Right ventricle myocardium inferior (tissue), 1 donor: ENCODE data around the gene WDR81. TPM values are rescaled to one million over a fixed set of nuclear protein-coding genes. Genes with fewer than 3 reads are reported as not detected.

Experiments used
- ATAC-seq: fragments of 200-7000 bp; cut with Tn5 transposase; one replicate; pipeline ENCODE4 v1.9.1; 2020; ENCODE audit warnings: mild to moderate bottlenecking, moderate library complexity
- DNase-seq: peaks from one replicate; pipeline ENCODE4 v3.0.0; 2021; ENCODE audit errors: missing footprints
- intact Hi-C: fragments of 100-400 bp; cut with DNase I; formaldehyde crosslinking; loops from one replicate; pipeline ENCODE4 v1.11.0; 2022
- total RNA-seq: library from RNA; stranded (reverse); fragmentation: NEBNext Ultra II Directional; extraction: Animal tissue kit (Norgen Biotek cat#: 25700); gene quantifications from one replicate; pipeline ENCODE4 v1.2.1, GENCODE V29; 2021
- donor health status: DM: no; HTN: yes; CAD: no; lungs with severe emphysema.

The WDR81 gene
- total RNA-seq, 1 donor from 2014 or later: 10.4 TPM

DNA sequence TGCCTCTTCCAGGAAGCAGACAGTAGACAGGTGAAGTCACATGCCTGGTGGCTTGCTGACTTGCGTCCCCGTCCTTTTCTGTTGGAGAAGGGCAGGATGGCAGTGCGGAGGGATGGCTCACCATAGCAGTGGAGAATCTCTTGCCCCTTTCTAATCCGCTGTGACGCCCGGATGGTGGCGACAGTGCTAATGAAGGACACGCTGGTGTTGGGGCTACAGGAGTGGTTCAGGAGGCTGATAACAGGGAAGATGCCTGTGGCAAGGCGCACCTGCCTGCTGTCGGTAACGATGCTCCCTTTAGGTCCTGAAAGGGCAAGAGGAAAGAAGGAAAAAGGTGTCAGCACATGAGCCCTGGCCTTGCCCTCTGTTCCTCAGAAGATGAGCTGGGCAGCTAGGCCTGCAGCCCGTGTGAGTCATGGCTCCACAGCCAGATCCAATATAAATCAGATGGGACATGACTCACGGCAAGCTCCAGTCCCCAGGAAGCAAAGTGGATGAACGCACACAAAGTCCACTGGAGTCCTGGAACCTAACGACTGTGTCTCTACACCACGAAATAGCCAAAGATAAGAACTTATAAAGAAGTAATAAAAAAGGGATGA is 62.9 kb downstream of the WDR81 start:
- intact Hi-C loops: loop anchor here (5.0 kb wide), 1 partner anchor 120 kb away; no protein-coding TSS in a partner anchor
- peak; percentile 58 for ATAC-seq
- DNase-seq: no peak

Other genes with a start within 250 kb of the WDR81 start
- 196 TPM for gene MYO1C, start 232.0 kb upstream of the WDR81 start, total RNA-seq
- gene INPP5K, start 208.1 kb upstream of the WDR81 start, total RNA-seq: 35.4 TPM
- gene PITPNA, start 161.9 kb upstream of the WDR81 start, total RNA-seq: 52.9 TPM
- 5.5 TPM for gene SLC43A2, start 95.9 kb upstream of the WDR81 start, total RNA-seq
- 12.4 TPM for gene SCARF1, start 79.0 kb upstream of the WDR81 start, total RNA-seq
- gene RILP, start 74.8 kb upstream of the WDR81 start, total RNA-seq: 73.0 TPM
- gene PRPF8, start 39.8 kb upstream of the WDR81 start, total RNA-seq: 120 TPM
- 2.4 TPM for gene TLCD2, start 14.3 kb upstream of the WDR81 start, total RNA-seq
- 0.73 TPM for gene SERPINF2, start 18.2 kb downstream of the WDR81 start, total RNA-seq
- 198 TPM for gene SERPINF1, start 37.4 kb downstream of the WDR81 start, total RNA-seq
- gene SMYD4, start 105.2 kb downstream of the WDR81 start, total RNA-seq: 9.9 TPM
- 56.3 TPM for gene RPA1, start 105.3 kb downstream of the WDR81 start, total RNA-seq